ENCODE results near the gene ACOT8. TPM values are rescaled to one million over a fixed set of nuclear protein-coding genes. Genes with fewer than 3 reads are reported as not detected.

Gene ACOT8
- total RNA-seq, 1 experiment from 2014 or later, result 38.1 TPM

- Mint-ChIP-seq H3K27me3 (ENCODE audit: low read depth) (no peaks in the 10 kb centered on the region), H3K4me3 (no peak overlapping the region), H3K27ac (peak overlapping the region; percentile 40; the same call in 1 of the 2 replicates), H3K9me3 (no peaks in the 10 kb centered on the region), H3K36me3 (no peaks in the 10 kb centered on the region), H3K4me1 (peaks cover 12% of the 10 kb centered on the region)
- ATAC-seq (no peak), DNase-seq (ENCODE audit: low spot score) (no peak)
- POLR2A ChIA-PET, result no interaction called here
- CTCF ChIA-PET, result interaction anchor here (0.8 to 0.9 kb wide), 3 partner anchors 9 to 40 kb away, joined by 3 to 5 read pairs (median 3); no protein-coding TSS in a partner anchor
- no peak for TF ChIP-seq NR1H2 (CRISPR knock-in tag; IDR thresholded peaks at IDR 0.05)
- no peak for TF ChIP-seq NR2C2 (CRISPR knock-in tag; IDR thresholded peaks at IDR 0.05)
- no peak for TF ChIP-seq FOXK1 (CRISPR knock-in tag; IDR thresholded peaks at IDR 0.05)
- peak; percentile 19; the same call in 1 of the 2 replicates for TF ChIP-seq GABPB1 (CRISPR knock-in tag; IDR thresholded peaks at IDR 0.05)
- TF ChIP-seq RORB (CRISPR knock-in tag; IDR thresholded peaks at IDR 0.05), result no peak
- no peak for TF ChIP-seq HMGXB4 (CRISPR knock-in tag; IDR thresholded peaks at IDR 0.05)
Observed at GRCh38 chr20:45863543-45864470, 6.6 kb upstream of the ACOT8 start.

- CTCF ChIA-PET, result no interaction called here
- H3K27ac Mint-ChIP-seq, result peak overlapping the region; percentile 11; the same call in 1 of the 2 replicates
- ATAC-seq, result no peak
- POLR2A ChIA-PET, result no interaction called here
- H3K9me3 Mint-ChIP-seq, result no peaks in the 10 kb centered on the region
- H3K4me3 Mint-ChIP-seq, result no peak overlapping the region
- no peaks in the 10 kb centered on the region for H3K27me3 Mint-ChIP-seq (ENCODE audit: low read depth)
- H3K4me1 Mint-ChIP-seq, result peaks cover 25% of the 10 kb centered on the region
- TF ChIP-seq TP53 (CRISPR knock-in tag; IDR thresholded peaks at IDR 0.05) (no peak), FOXP1 (CRISPR knock-in tag; IDR thresholded peaks at IDR 0.05; ENCODE audit: borderline replicate concordance) (no peak), MYBL2 (CRISPR knock-in tag; IDR thresholded peaks at IDR 0.05) (no peak), RORB (CRISPR knock-in tag; IDR thresholded peaks at IDR 0.05) (no peak), CTCF (IDR thresholded peaks at IDR 0.05) (no peak), PREB (CRISPR knock-in tag; IDR thresholded peaks at IDR 0.05; ENCODE audit: borderline replicate concordance) (no peak), GABPB1 (CRISPR knock-in tag; IDR thresholded peaks at IDR 0.05) (no peak), TEAD4 (CRISPR knock-in tag; IDR thresholded peaks at IDR 0.05) (no peak), TEAD1 (CRISPR knock-in tag; IDR thresholded peaks at IDR 0.05) (no peak), ZMAT4 (CRISPR knock-in tag; IDR thresholded peaks at IDR 0.05) (no peak), CREM (CRISPR knock-in tag; IDR thresholded peaks at IDR 0.05) (no peak), FOXP4 (CRISPR knock-in tag; IDR thresholded peaks at IDR 0.05) (no peak), JAZF1 (CRISPR knock-in tag; IDR thresholded peaks at IDR 0.05) (no peak)
- no peaks in the 10 kb centered on the region for H3K36me3 Mint-ChIP-seq
- DNase-seq (ENCODE audit: low spot score), result no peak
Observed at GRCh38 chr20:45861221-45862075, 4.3 kb upstream of the ACOT8 start.
